GM23338 (cell line): Measurements from ENCODE around the gene RASA3.

Experiments
- CREB1 ChIP-seq: fragments of 250-450 bp; sonication (Bioruptor Pico); IDR thresholded peaks from 2 replicates; pipeline ENCODE4 v1.5.0; 2020; ENCODE audit warnings: low read depth, mild to moderate bottlenecking, moderate library complexity
- EZH2 ChIP-seq: fragments of 200-600 bp; sonication (generic); IDR thresholded peaks from one replicate; pipeline ENCODE4 v1.8.0; 2017; ENCODE audit warnings: antibody characterized with exemption, mild to moderate bottlenecking, low read depth; ENCODE audit not compliant: unreplicated experiment
- EZH2phosphoT487 ChIP-seq: fragments of 200-600 bp; sonication (generic); IDR thresholded peaks from one replicate; pipeline ENCODE4 v1.8.1; 2018; ENCODE audit warnings: antibody characterized with exemption; ENCODE audit not compliant: unreplicated experiment
- POLR2AphosphoS5 ChIP-seq: IDR thresholded peaks from 2 replicates; pipeline ENCODE4 v1.6.1; 2016; ENCODE audit warnings: antibody characterized with exemption, low read depth
- STAT1 ChIP-seq: IDR thresholded peaks from one replicate; pipeline ENCODE4 v1.6.1; 2016; ENCODE audit warnings: antibody characterized with exemption; ENCODE audit not compliant: unreplicated experiment
- ZNF331 ChIP-seq: fragments of 250-450 bp; sonication (Bioruptor Pico); IDR thresholded peaks from 2 replicates; pipeline ENCODE4 v1.5.0; 2020; ENCODE audit warnings: low read depth, mild to moderate bottlenecking, moderate library complexity
- TF ChIP-seq, protein P1 (sequence below), 2 experiments: fragments of 200-600 bp in 1 of 2; sonication (generic) in 1 of 2; conservative IDR thresholded peaks; 2 replicates each; pipeline versions ENCODE4 v1.5.1 to v1.6.1; 2016 to 2017; ENCODE audit warnings: antibody characterized with exemption in 2 of 2, low read depth in 2 of 2, mild to moderate bottlenecking in 2 of 2, moderate library complexity in 1 of 2
- TF ChIP-seq, protein P2 (sequence below): IDR thresholded peaks from one replicate; pipeline ENCODE4 v1.6.1; 2018; ENCODE audit warnings: antibody characterized with exemption; ENCODE audit not compliant: unreplicated experiment
- TF ChIP-seq, protein P3 (sequence below): IDR thresholded peaks from 2 replicates; pipeline ENCODE4 v1.6.1; 2016; ENCODE audit warnings: antibody characterized with exemption

DNA sequence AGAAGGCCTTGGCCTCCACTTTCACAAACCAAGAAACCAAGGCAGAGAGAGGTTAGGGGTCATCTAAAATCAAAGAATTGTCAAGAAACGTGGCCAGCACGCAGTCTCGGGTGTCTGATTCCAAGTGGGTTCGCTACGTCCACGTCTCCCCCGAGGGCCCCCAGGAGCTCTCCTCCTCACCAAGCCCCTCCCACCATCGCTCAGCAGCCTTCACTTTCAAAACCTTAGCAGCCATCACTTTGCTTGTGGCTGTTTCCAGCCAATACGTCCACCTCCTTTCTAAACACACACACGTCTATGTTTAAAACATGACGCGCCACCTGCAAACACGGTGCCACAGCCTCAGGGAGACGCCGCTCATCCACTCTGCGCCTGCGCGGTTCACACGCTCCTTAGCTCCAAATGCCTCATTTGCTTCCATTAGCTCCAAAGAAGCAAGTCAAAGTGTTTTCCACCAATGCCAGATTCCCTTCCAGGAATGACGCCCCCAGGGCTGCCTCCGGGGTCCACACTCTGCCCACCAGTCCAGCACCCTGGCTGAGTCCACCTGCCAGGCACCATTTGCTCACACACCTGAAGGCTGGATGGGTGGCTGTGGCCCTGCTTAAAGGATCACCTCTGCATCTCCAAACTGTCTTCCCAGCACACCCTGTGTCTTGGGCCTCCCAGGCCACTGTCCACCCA, 5.5 kb downstream of the RASA3 start:
- TF ChIP-seq, protein P1, sequence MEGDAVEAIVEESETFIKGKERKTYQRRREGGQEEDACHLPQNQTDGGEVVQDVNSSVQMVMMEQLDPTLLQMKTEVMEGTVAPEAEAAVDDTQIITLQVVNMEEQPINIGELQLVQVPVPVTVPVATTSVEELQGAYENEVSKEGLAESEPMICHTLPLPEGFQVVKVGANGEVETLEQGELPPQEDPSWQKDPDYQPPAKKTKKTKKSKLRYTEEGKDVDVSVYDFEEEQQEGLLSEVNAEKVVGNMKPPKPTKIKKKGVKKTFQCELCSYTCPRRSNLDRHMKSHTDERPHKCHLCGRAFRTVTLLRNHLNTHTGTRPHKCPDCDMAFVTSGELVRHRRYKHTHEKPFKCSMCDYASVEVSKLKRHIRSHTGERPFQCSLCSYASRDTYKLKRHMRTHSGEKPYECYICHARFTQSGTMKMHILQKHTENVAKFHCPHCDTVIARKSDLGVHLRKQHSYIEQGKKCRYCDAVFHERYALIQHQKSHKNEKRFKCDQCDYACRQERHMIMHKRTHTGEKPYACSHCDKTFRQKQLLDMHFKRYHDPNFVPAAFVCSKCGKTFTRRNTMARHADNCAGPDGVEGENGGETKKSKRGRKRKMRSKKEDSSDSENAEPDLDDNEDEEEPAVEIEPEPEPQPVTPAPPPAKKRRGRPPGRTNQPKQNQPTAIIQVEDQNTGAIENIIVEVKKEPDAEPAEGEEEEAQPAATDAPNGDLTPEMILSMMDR (conservative IDR thresholded peaks at IDR 0.05; ENCODE audit: low read depth in 2 of 2): no peak
- TF ChIP-seq, protein P2, sequence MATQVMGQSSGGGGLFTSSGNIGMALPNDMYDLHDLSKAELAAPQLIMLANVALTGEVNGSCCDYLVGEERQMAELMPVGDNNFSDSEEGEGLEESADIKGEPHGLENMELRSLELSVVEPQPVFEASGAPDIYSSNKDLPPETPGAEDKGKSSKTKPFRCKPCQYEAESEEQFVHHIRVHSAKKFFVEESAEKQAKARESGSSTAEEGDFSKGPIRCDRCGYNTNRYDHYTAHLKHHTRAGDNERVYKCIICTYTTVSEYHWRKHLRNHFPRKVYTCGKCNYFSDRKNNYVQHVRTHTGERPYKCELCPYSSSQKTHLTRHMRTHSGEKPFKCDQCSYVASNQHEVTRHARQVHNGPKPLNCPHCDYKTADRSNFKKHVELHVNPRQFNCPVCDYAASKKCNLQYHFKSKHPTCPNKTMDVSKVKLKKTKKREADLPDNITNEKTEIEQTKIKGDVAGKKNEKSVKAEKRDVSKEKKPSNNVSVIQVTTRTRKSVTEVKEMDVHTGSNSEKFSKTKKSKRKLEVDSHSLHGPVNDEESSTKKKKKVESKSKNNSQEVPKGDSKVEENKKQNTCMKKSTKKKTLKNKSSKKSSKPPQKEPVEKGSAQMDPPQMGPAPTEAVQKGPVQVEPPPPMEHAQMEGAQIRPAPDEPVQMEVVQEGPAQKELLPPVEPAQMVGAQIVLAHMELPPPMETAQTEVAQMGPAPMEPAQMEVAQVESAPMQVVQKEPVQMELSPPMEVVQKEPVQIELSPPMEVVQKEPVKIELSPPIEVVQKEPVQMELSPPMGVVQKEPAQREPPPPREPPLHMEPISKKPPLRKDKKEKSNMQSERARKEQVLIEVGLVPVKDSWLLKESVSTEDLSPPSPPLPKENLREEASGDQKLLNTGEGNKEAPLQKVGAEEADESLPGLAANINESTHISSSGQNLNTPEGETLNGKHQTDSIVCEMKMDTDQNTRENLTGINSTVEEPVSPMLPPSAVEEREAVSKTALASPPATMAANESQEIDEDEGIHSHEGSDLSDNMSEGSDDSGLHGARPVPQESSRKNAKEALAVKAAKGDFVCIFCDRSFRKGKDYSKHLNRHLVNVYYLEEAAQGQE: no peak
- TF ChIP-seq, protein P3, sequence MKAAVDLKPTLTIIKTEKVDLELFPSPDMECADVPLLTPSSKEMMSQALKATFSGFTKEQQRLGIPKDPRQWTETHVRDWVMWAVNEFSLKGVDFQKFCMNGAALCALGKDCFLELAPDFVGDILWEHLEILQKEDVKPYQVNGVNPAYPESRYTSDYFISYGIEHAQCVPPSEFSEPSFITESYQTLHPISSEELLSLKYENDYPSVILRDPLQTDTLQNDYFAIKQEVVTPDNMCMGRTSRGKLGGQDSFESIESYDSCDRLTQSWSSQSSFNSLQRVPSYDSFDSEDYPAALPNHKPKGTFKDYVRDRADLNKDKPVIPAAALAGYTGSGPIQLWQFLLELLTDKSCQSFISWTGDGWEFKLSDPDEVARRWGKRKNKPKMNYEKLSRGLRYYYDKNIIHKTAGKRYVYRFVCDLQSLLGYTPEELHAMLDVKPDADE: no peak
- TF ChIP-seq EZH2: no peak
- no peak for TF ChIP-seq EZH2phosphoT487
- TF ChIP-seq CREB1 (CRISPR knock-in tag): no peak
- TF ChIP-seq STAT1: no peak
- TF ChIP-seq POLR2AphosphoS5: no peak
- TF ChIP-seq ZNF331 (CRISPR knock-in tag): no peak
